Mesenteric fat pad (tissue), 1 donor: ENCODE measurements around the gene TTC28. TPM values are rescaled to one million over a fixed set of nuclear protein-coding genes. Genes with fewer than 3 reads are reported as not detected.

Experiments used
- DNase-seq: peaks from one replicate; pipeline ENCODE4 v3.0.0-alpha.2; 2020; ENCODE audit warnings: low spot score
- total RNA-seq: library from RNA; stranded (reverse); fragmentation: NEBNext Ultra II Directional; extraction: Animal tissue kit (Norgen Biotek cat#: 25700); gene quantifications from one replicate; pipeline ENCODE4 v1.2.1, GENCODE V29; 2021
- donor health status: DM: yes; HTN: yes; CAD: no.

The TTC28 gene
- total RNA-seq, 1 donor from 2014 or later: 34.1 TPM

DNA sequence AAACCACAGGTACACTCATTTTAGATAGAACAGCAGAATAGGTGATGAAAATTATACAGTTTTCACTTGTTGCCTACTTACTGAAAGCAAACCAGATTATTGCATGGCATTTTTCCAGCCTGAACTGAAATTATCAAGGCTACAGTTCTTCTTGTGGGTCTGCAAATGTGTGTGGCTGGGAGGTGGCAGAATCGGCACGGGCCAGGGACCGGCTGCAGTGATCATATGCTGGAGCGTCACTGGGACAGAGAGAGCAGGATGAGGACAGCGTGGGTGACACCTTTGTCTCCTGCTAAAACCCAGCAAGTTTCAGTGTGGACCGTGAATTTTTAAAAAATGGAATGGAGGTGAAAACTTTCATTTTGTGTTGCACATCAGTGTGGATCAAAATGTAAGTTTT, 701.3 kb downstream of the TTC28 start:
- DNase-seq: no peak

DNA sequence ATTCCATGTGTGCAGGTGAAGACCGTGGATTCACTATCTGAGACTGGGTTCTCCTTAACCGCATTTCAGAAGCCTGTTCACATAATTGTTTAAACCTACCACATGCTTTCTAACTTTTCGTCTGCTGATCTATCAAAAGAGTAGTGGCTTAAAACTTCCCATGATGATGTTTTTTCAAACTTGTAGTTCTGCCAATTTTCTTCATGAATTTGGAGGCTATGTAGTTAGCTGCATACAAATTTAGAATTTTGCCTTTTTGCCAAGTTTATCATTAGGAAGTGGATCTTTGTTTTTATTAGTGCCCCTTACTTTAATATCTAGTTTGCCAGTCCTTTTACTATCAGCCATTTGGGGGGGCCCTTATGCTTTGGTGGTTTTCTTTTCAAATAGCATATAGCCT, 703.1 kb downstream of the TTC28 start:
- DNase-seq: no peak

DNA sequence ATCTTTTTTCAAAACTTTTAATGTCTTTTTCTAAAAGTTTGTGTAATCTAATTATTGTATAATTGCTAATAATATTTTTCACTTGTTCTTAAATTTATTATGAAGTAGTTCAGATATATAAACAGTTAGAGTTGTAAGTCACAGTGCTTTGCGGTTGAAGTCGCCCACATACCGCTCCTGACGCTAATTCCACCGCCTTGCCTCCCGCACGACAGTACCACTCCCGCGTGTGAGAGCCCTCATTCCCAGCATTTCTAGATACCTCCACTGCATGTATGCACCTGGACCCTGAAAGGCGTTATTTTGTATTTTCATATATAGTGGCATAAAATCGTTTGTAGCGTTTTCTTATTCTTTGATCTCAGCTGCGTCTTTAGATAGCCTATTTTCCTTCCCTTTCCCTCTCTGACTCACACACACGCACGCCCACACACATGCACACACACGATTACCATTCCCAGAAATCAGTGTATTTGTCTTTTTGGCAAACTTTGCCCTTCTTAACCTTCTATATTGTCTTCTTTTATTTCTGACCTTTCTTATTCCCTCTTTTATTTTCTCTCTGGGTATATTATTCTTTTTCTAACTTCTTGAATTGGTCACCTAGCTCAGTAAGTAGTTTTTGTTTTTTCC, 704.1 kb downstream of the TTC28 start:
- no peak for DNase-seq

DNA sequence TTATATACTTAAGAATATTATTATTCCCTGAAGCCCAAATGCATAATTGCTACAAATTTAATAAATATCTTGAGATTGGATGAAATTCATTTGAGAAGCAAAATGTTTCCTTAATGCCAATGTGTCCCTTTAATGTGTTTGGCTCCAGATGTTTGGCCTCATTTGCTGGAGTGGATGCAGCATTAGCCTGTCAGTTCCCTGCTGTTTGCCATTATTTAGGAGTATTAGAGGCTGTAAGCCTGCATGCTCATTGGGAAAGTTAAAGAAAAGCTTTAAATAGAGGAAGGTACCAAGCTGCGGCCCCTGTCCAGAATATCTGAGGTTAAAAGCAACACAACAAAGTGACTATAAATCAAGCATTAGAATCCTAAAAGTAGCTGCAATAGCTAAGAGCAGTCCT, 705.8 kb downstream of the TTC28 start:
- DNase-seq: no peak

DNA sequence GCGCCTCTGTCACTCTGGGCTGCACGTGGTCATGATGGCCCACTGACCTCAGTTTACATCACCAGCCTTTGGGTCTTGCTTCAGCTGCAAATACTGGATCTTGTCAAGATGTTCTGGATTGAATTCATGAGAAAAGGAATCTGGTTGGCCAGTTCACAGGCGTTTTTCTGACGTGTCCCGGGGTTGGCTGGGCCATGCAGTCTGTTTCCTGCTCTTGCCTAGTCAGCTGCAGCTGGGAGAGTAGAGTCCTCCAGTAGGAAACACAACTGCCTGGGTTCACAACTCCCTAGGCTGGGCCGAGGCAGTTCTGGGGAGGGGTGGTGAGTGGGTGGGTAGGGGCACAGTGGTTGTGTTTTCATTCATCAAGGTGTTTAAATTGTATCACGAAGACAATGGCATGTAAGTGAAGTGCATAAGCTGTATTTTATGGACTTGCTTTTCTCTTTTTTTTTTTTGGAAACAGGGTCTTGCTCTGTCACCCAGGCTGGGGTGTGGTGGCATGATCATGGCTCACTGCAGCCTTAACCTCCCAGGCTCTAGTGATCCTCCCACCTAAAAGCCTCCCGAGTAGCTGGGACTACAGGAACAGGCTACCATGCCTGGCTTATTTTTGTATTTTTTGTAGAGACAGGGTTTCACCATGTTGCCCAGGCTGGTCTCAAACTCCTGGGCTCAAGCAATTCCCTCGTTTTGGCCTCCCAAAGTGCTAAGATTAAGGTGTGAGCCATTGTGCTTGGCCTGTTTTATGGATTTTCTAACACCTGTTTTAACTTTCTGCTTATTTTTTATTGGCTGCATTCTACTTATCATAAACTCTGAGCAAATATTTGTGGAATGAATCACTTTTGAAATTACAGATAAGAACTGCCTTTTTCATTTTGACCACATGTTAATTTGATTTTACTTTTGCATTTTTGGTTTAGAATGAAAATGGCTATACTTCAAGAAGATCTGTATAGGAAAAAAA, 706.6 kb downstream of the TTC28 start:
- DNase-seq: no peak

DNA sequence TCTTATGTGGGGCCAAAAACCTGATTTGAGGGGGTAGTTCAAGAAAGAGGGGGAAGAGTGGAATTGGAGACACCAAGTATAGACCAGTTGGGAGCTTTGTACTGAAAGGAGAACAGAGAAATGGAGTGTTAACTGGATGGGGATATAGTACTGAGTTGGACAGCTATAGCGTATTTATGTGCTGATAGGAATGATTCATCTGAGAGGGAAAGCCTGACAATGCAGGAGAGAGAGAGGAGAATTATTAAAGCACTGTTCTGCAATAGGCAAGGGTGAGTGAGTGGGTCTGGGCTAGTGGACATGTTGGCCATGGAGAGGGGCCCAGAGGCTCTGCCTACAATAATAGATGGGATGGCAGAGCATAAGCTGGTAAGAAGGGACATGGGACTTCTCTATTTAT, 707.7 kb downstream of the TTC28 start:
- DNase-seq: no peak

DNA sequence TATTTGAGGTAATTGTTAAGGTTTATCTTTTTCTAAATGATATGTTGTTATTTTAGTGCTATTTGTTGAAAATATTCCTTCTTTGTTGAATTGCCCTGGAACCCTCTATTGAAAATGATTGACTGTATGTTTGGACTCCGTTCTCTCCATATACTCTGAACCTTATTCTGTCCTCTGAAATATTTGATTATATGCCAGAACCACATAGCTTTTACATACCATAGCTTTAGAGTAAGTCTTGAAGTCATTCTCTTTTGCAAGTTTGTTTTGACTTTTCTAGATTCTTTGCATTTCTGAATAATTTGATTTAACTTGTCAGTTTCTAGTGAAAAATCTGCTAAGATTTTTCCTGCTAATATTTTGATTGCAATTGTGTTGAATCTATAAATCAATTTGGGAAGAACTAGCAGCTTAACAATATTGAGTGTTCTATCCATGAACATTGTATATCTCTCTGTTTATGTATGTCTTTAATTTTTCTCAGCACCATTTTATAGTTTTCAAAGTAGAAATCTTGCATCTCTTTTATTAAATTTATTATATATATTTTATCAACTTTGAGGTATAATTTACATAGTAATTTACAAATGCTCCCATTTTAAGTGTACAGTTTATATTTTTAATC, 708.9 kb downstream of the TTC28 start:
- DNase-seq: no peak

DNA sequence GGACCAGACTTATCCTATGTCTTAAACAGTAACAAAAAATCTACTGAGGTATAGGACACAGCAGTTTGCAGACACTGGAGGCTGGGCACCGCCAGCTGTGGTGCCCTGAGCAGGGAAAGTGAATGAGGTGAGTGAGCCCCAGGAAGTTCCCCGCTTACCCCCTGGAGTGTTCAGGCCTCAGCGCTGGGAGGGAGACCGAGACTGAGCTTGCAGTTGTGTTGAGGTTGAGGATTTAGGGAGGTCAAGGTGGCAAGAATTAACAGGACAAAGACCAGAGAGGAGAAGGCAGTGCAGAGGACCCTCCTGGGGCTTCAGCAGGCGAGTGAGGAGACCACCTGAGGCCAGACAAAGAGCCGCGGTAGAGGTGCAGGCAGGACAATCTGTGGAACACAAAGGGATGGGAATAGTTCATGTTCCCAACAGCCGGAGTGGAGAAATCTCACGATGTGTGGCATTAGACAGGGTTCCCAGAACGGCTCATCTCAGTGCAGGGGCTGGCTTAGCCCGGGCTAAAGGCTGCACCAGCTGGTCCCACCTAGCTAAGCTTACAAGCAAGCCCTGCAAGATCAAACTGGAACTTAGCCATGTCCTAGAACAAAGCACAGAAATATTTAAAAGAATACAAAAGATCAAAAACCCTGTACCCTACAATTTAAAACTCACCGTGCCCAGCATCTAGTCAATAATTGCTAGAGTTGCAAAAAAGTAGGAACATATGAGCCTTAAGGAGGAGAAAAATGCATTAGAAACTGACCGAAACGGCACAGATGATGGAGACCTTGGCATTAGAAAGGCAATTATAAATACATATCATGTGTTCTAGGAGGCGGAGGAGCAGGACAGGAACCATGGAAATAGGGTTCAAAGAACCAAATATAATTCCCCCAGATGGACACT, 713.2 kb downstream of the TTC28 start:
- no peak for DNase-seq

DNA sequence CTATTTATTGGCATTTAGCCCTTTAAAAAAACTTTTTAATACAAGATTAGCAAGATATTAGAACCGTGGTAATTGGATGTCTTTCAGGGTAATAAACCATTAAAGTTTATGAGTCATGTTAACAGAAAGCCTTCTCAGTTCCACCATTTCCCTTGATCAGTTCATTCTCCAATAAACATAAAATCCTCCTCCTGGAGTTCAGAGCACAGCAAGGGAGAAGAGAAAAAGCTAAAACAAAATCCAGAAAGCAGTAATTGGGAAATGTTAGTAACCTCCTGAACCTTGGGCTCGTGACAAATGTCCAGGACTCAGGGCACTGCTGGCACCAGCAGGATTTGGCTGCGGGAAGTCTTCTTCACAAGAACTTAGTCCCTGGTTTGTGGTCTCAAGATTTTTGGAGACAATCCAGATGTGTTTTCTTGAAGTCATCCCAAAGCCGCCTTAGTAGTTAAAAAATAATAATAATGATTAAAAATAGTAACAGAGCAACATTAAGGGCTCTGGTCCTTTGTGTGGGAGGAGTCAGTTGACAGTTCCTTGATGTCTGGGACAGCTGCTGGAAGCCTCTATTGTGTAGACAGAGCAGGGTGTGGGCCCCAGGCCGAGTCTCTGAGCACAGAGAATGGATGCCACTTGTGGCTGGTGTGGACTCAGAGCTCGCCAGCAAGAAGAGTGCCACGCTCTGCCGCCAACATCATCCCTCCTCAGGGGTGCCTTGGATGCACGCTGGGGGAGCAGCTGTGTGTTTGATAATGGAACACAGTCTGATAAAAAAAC, 717.2 kb downstream of the TTC28 start:
- no peak for DNase-seq

DNA sequence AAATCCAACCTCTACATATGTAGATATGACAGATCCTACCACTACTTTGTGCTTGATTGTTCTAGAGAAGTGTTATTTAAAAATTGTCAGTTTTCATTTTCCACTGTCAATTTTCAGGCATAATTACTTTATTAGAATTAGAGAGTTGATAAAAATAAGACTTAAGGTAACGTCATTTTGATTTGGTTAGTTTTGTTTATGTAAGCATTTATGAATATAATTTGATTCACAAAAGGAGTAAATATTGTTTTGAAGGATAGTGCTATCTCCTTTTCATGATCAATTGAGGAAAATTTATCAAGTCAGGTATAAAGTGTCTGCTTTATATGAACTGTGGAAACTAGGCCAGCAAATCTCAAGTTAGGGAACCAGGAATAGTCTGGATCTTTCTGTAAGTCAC, 718.0 kb downstream of the TTC28 start:
- DNase-seq: no peak

DNA sequence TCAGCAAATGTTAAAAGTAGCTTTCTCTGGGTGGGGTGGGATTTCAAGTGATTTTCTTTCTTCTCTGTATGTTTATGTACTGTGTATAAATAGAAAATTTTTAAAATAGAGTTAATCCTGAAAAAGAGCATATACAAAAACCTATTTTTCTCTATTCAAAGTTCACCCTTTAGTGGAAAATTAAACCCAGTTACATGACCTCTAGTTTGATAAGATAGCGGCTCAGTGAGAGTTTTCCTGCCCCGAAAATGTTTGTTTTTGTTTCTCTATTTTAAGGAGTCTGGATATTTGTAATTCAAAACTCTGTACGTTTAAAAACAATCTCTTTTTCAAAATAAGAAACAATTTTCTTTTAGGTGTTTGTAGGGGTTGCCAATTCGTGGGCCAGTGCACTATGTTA, 718.5 kb downstream of the TTC28 start:
- no peak for DNase-seq

DNA sequence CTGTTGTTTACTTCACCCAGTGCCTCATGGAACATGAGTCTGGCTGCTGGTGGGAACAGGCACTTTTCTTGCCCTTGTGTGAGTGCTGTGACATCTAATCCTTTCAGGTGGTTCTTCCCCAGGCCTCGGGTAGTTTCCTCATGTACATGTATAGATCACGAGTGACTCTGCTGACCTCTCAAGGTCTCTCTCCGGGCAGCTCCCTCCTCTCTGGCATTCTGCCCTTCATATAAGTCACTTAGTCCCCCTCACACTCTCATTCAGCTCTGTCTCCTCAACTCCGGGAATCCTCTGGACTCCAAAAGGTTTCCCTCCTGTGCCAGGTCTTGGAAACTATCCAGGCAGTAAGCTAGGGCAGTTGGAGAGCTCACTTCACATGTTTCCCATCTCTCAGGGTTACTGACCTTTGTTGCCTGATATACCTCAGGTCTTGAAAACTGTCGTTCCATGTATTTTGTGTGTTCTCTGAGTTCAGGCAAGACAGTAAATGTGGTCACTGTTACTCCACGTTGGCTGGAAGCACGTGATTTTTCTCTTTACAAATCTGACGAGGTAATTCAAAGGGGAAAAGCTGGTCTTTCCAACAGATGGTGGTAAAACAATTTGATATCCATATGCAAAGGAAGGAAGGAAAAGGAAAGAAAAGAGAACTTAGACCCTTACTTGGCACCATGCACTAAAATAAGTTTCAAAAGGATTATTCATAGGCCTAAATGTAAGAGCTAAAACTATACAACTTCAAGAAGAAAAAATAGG, 720.1 kb downstream of the TTC28 start:
- DNase-seq: no peak

DNA sequence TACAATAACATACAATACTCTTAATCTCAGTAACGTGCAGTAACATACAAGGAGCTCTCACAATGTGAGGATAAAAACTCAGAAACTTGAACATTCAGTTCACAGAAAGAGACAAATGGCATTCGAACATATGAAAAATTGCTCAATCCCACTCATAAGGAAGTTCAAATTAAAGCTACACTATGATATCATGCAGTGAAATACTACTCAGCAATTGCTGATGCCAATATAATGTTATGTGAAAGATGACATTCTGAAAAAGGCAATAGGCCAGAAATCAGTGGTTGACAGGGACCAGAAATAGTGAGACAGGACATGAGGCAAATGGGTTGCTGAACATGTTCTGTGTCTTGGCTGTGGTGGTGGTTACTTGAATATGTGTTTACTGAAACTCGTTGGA, 726.9 kb downstream of the TTC28 start:
- no peak for DNase-seq

DNA sequence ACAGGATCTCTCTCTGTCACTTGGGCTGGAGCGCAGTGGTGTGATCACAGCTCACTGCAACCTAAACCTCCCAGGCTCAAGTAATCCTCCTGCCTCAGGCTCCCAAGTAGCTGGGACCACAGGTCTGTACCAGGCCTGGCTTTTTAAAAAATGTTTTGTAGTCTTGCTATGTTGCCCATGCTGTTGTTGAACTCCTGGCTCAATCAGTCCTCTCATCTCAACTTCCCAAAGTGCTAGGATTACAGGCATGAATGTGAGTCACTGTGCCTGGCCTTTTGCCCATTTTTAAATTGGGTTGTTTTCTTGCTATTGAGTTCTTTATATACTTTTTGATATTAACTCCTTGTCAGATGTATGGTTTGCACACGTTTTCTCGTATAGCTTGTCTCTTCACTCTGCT, 727.5 kb downstream of the TTC28 start:
- no peak for DNase-seq

DNA sequence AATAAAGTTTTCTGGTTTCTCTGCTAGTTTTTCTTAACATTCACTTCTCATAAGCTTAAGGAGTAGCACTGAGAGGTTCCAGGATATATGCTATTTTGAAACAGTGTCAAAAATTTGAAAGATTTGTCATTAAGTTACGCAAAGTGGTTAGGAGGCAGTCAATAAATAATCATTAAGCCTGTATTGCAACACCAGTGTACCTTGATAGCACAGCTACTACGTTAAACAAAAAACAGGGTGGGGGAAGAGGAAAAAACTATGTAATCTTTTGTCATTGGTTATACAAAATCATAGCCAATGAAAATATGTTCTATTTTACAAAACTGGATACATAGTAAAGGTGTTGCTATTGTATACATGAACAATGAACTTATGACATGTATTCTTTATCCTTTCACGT, 730.2 kb downstream of the TTC28 start:
- DNase-seq: no peak

DNA sequence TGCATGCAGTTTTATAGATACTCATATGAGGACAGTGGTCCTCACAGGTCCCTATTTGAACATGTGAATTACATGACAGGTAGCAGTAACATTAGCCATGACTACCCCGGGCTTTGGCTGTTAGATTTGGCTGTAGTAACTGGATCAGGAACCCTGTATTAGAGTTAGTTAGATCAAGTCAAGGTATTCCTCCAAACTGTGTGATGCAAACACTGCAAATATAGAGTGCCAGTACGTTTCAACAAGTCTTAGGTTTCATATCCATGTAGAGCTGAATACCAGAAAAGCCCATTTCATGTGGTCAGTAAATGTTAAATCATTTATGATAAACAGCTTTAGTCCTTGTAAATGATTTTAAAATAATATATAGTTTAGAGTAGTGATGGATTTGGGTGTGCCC, 731.1 kb downstream of the TTC28 start:
- DNase-seq: no peak

DNA sequence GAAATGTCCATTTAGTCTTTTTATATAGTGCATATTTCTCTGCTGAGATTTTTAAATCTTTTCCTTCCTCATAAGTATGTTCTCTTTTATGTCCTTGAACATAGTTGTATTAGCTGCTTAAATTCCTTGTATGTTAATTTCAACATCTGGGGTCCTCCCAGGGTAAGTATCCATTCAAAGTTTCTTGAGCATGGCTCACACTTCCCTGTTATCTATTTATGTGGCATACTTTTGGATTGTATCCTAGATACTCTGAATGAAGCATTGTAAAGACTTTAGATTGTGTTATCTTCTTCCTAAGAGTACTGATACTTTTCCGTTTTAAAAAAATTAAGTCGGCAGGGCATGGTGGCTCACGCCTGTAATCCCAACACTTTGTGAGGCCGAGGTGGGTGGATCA, 732.2 kb downstream of the TTC28 start:
- DNase-seq: no peak

DNA sequence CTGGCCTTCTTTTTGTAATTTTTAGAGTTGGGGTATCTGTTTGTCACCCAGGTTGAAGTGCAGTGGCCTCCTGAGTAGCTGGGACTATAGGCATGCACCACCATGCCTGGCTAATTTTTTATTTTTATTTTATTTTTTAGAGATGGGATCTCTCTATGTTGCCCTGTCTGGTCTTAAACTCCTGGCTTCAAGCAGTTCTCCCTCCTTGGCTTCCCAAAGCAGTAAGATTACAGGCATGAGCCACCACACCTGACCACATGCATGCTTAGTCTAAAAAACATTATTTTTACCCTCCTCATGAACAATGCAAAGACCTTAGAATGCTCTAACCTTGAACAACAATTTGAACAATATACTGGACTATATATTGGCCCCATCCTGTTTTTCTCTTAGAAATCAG, 738.5 kb downstream of the TTC28 start:
- no peak for DNase-seq

DNA sequence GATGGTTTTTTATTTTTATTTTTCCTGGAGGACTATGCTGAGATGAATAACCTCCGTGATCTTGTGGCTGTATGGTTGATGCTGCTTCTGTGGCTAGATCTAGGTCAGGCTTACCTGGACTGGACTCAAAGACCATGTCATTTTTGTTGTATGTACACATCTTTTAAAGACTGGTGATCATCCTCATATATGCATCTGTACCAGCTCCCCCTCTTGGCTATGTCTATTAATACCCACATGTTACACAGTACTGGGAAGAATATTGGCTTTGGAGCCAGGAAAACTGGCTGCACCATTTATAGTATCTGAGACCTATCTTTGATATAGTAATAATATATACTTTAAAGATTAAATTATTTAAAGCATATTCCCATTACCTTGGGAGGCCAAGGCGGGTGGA, 742.2 kb downstream of the TTC28 start:
- no peak for DNase-seq

DNA sequence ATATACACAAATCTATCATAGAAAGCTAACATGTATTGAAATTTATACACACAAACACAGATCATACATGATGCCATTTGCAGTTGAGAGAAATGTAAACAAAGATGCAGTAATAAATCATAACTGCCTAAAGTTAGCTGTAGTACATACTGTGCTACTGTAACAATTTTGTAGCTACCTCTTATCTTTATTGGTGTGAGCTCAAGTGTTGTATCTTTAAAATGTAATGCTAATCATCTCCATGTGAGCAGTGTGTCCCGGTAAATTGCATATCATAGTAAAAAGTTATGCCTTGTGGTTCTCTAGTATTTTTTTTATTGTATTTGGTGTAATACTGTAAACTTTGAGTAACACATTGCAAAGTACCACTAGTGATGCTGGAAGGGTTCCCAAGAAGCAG, 743.7 kb downstream of the TTC28 start:
- DNase-seq: no peak
